Ramos (cell line): Measurements from ENCODE around the gene TMEM167B.
"Not testable (repeated sequence)": the region's sequence is repeated elsewhere in the genome, so short reads cannot be mapped to it uniquely, and the experiment has no call there.

ENCODE experiments used
- in situ Hi-C: fragments of 300-500 bp; cut with MboI; formaldehyde crosslinking; loops from one replicate; pipeline ENCODE4 v1.14.3; 2022; ENCODE audit warnings: low sequenced_read_pairs; ENCODE audit not compliant: unreplicated experiment

TMEM167B gene

GRCh38 chr1:109112056-109112651, 21.6 kb downstream of the TMEM167B start:
- in situ Hi-C loops: loop anchor here (10.0 kb wide), 1 partner anchor 277 kb away; no protein-coding TSS in a partner anchor

DNA sequence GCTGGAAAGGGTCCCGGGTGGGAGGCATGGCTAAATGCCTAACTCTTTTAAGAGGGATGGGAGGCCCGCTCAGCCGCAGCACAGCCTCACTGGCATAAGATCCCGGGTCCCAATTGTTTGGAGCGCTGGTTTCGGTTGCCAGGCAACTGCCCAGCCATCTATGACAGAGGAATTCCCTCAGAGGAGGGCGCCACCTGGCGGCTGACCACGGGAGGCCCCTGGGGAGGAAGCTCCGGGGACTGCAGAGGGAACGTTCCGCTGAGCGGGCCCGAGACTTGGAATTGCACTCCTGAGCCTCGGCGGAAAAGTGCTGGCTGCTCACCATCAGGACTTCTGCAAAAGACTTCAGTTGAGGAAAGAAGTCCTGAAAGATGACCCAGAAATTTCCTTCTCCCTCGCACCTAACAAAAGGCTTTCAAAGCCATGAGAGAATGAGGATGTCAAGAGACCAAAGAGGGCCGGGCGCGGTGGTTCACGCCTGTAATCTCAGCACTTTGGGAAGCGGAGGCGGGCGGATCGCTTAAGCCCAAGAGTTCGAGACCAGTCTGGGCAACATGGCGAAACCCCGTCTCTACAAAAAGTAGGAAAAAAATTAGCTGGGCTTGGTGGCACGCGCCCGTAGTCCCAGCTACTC, 22.2 kb downstream of the TMEM167B start:
- in situ Hi-C loops: loop anchor here (10.0 kb wide), 1 partner anchor 278 kb away; no protein-coding TSS in a partner anchor

- in situ Hi-C loops: loop anchor here (10.0 kb wide), 1 partner anchor 279 kb away; no protein-coding TSS in a partner anchor
These were observed 23.2 kb downstream of the TMEM167B start, which contains the start of gene ELAPOR1 for GRCh38 chr1:109113590-109114341. TSS of gene ELAPOR1 (plus strand) at chr1:109114115. CDS start at chr1:109114184, 69 bp downstream.

DNA sequence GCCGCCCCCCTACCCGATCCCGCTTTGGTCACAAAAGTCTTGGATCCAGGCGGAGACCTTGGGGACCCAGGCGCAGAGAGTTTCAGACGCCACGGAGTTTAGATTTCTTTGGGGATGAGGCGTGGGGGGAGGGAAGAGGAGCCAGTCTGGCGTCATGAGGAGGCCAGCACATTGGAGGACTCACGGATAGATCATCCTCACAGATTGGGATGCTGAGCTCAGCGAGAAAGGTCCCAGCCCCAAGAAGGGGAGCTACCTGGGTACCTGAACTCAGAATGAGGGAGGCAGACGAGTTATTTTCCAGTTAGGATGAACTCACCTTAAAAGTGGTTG, 23.7 kb downstream of the TMEM167B start:
- in situ Hi-C loops: loop anchor here (10.0 kb wide), 1 partner anchor 280 kb away; no protein-coding TSS in a partner anchor

DNA sequence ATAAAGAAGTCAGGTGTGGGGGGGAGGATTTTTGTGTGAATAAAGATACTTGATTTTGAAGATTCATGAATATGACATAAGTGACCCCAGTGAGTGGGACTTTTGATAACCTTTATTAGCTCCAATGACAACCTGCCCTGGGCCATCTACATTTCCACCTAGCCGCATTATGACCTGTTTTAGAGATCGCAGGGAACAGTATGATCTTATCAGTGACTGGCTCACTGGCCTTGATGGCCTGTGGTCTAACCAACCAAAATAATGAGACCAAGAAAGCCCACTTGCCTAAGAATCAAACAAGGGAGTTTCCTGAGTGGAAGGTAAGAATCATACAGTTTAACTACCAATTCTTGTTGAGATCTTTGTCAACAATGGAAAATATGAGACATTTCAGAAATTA, 25.1 kb downstream of the TMEM167B start:
- in situ Hi-C loops: loop anchor here (10.0 kb wide), 1 partner anchor 281 kb away; no protein-coding TSS in a partner anchor

DNA sequence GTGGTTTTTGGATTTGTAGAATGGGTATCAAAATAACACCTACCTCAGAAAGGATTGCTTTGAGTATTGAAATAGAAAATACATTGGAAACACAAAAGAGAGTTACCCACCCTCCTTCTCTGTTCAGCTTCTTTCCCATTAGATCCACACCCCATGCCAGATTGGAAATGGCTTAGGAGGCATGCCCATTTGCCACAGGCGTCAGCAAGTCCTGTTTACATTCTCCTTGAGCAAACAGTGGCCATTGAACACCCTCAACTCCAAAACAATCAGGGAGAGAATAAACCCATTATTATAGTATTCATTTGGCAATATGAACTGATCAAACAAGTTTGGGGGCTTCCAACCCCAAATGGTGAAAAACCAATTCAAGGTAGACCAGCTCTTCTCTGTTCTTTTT, 25.7 kb downstream of the TMEM167B start:
- in situ Hi-C loops: loop anchor here (10.0 kb wide), 1 partner anchor 281 kb away; no protein-coding TSS in a partner anchor

DNA sequence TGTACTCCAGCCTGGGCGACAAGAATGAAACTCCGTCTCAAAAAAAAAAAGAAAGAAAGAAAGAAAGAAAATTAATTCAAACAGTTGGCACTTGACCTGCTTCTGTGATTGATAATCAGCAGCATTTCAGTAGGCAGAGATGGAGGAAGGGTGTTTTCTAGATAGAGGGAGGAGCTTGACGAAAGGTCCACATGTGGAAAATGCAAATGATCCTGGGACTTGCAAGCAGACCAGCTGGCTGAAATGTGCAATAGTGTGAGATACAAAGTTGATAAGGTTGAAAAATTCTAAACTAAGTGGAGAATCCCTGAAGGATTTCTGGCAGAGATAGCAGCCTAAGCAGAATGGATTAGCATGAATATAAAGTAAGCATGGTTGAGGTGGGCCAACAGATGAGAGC, 27.5 kb downstream of the TMEM167B start:
- in situ Hi-C loops: loop anchor here (10.0 kb wide), 1 partner anchor 283 kb away; no protein-coding TSS in a partner anchor

GRCh38 chr1:109120356-109120755, 29.8 kb downstream of the TMEM167B start:
- in situ Hi-C loops: no loop called here

DNA sequence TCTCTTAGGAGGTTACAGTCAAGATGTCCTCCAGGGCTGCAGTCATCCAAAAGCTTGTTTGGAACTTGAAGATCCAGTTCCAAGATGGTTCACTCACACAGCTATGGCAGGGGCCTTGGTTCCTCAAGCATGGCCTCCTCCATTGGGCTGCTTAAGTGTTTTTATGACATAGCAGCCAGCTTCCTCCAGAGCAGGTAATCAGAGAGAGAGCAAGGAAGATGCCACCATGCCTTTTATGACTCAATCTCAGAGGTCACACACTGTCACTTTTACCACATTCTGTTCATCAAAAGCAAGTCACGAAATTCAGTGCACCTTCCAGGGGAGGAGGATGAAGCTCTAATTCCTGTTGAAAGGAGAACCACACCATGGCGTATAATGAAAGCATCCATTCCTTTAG, 40.5 kb downstream of the TMEM167B start:
- in situ Hi-C loops: no loop called here

- in situ Hi-C loops: no loop called here
These were observed 41.2 kb downstream of the TMEM167B start for GRCh38 chr1:109131800-109132199.

- in situ Hi-C loops: no loop called here
These were observed 42.6 kb downstream of the TMEM167B start for GRCh38 chr1:109133002-109133706.

DNA sequence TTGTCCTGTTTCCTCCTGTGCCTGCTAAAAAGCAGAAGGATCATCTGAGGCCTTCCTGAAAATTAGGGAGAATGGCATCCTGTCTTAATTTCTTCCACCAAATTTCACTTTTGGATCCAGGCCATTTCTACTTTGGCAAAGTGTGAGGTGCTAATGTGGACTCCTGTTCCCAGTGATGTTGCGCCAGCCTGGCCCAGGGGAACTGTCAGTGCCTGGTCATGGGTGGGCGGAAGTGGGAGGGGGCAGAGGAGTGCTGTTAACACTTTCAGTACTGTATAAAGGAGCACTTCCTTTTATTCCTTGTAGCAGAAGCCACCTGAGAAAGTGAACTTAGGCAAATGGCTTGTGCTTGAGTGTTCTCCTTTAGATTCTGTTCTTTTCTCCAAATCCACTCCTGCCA, 43.3 kb downstream of the TMEM167B start:
- in situ Hi-C loops: no loop called here

DNA sequence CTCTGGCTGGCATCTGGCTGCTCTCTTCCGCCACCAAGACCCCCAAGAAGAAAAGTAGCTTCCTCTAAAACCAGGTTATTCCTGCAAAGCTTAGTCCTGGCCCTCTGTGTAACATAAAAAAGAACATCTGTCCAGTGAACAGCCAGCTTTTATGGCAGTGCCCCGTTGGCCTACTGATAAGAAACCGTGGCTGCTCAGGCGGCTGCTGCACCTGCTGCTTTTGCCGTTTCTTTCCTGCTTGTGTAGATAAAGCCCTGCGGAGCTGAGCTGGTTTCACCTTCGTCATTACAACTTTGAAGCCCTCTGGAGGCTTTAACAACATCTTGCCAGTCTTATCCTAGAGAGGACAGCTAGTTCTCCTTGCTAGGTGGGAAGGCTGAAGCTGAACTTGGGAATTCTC, 43.9 kb downstream of the TMEM167B start:
- in situ Hi-C loops: no loop called here

- in situ Hi-C loops: no loop called here
These were observed 45.4 kb downstream of the TMEM167B start for GRCh38 chr1:109135940-109136339.

DNA sequence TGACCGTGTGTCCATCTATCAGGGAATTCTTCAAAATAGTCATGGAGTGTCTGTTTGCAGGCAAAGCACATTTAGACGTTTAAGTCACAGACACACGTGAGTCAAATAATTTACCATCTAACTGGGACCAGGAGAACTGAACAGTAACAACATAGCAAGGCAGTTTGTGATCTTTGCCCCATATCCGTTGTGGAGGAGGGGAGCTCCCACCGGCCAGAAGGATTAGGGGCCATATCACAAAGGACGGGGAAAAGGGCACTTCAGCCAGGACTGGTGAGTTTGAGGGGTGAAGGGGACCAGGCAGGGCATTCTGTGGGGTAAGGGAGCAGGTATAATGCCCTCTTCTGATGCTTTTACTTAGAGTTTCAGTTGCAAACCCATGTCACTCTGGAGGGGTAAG, 46.2 kb downstream of the TMEM167B start:
- in situ Hi-C loops: no loop called here

DNA sequence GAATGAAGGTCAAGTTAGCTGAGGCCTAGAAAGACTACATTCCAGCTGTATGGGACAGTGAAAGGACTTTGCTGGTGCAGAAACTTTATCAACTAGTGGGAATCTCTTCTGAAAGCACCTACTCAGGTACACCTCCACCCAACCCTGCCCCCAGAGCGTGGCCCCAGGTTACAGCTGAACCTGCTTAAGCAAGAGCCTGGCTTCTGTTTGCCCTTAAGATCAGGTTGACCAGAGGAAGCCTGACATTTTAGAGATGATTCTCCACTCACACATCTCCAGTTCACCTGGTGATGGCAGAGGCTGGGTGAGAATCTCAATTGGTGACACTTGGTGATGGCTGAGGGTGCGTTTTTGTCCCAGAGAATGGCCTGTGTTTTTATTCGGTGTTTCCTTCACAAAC, 47.4 kb downstream of the TMEM167B start:
- in situ Hi-C loops: no loop called here

DNA sequence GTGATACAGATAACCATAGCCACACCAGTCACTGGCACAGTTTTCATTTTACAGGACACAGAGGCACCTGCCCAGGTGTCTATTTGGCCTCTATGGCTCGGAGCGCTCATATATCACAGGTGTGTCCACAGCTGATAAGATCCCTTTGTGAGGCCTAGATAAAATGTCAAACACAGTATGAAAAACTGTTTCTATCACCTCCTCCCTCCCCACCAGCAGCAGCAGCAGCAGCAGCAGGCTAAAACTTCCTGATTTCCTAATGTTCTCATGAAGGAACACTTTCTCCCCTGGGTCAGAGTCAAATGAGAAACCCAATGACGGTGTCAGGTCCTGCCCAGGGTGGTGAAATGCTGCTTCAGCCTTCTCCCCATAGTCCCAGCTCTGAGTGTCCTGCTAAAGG, 47.8 kb downstream of the TMEM167B start:
- in situ Hi-C loops: no loop called here

GRCh38 chr1:109140392-109140791, 49.8 kb downstream of the TMEM167B start:
- in situ Hi-C loops: no loop called here

GRCh38 chr1:109142260-109142659, 51.7 kb downstream of the TMEM167B start:
- in situ Hi-C loops: no loop called here

- in situ Hi-C loops: not testable (repeated sequence)
These were observed 52.2 kb downstream of the TMEM167B start for GRCh38 chr1:109142725-109143124.
